ENCODE data around the gene PRXL2A. TPM values are rescaled to one million over a fixed set of nuclear protein-coding genes. Genes with fewer than 3 reads are reported as not detected.

Gene PRXL2A
- total and polyA plus RNA-seq, 9 donors, result 24.8 to 58.9 (median 43.7) TPM

GRCh38 chr10:80485946-80486764, 77.8 kb downstream of the PRXL2A start:
- intact Hi-C loops (cut with DNase I), result no loop called here
- Histone ChIP-seq H3K36me3 (no peaks in the 10 kb centered on the region), H3K9me3 (no peaks in the 10 kb centered on the region), H3K27ac (no peak overlapping the region), H3K27me3 (no peaks in the 10 kb centered on the region), H3K4me3 (no peak overlapping the region), H3K4me1 (ENCODE audit: insufficient read depth) (peaks cover 20% of the 10 kb centered on the region)
- 83 to 87% (median 84%) methylated on average over 17 of the region's 17 CpGs for WGBS, 3 donors
- TF ChIP-seq EP300 (IDR thresholded peaks at IDR 0.05) (no peak), CTCF (IDR thresholded peaks at IDR 0.05) (no peak), POLR2A (IDR thresholded peaks at IDR 0.05) (no peak)
- no peak for DNase-seq

Other genes starting within 250 kb of the PRXL2A start
- gene ANXA11, start 203.0 kb upstream of the PRXL2A start, total RNA-seq, result 100 to 1,000 TPM in 6 of 7 donors, 10 to 100 TPM in 1; 44.2 to 159 (median 137) TPM
- gene ANXA11, start 203.0 kb upstream of the PRXL2A start, polyA plus RNA-seq, result 100 to 1,000 TPM in 1 of 2 donors, 10 to 100 TPM in 1; 55.9 to 372 TPM
- gene MAT1A, start 118.9 kb upstream of the PRXL2A start, total RNA-seq, result 1 to 10 TPM in 6 of 7 donors, under 1 TPM in 1; 0.72 to 7.7 (median 2.4) TPM
- 1 to 10 TPM; 1.4 TPM for gene MAT1A, start 118.9 kb upstream of the PRXL2A start, polyA plus RNA-seq
- gene DYDC1, start 51.8 kb upstream of the PRXL2A start, total RNA-seq, result 1 to 10 TPM in 1 of 7 donors, under 1 TPM in 2, not detected in 4; 0.33 to 3.8 (median 0.72) TPM
- not detected for gene DYDC1, start 51.8 kb upstream of the PRXL2A start, polyA plus RNA-seq
- gene DYDC2, start 51.8 kb upstream of the PRXL2A start, total RNA-seq, result 1 to 10 TPM in 3 of 7 donors, under 1 TPM in 2, not detected in 2; 0.87 to 6.7 (median 1.4) TPM
- gene DYDC2, start 51.8 kb upstream of the PRXL2A start, polyA plus RNA-seq, result under 1 TPM; 0.17 to 0.24 TPM
- gene TSPAN14, start 45.8 kb downstream of the PRXL2A start, total RNA-seq, result 100 to 1,000 TPM in 1 of 7 donors, 10 to 100 TPM in 6; 38.5 to 103 (median 74.8) TPM
- 10 to 100 TPM; 35.4 to 77.1 TPM for gene TSPAN14, start 45.8 kb downstream of the PRXL2A start, polyA plus RNA-seq
- under 1 TPM in 3 of 7 donors, not detected in 4; 0.05 to 0.53 (median 0.10) TPM for gene SH2D4B, start 129.4 kb downstream of the PRXL2A start, total RNA-seq
- under 1 TPM in 1 of 2 donors, not detected in 1; 0.10 TPM for gene SH2D4B, start 129.4 kb downstream of the PRXL2A start, polyA plus RNA-seq